Calu3 (cell line): ENCODE measurements around the gene KCNG1. TPM values are rescaled to one million over a fixed set of nuclear protein-coding genes. Genes with fewer than 3 reads are reported as not detected.

Source experiments
- BruUV-seq: library from RNA; stranded (reverse); fragments of 400-500 nt; replicated peaks from 2 replicates; lab custom pipeline; 2021; lab: Mats Ljungman, UMichigan
- CTCF ChIA-PET: fragments of 300-600 bp; sonication (Branson Sonifier 250); formaldehyde crosslinking; loops from one replicate; lab custom pipeline; 2022; ENCODE audit warnings: antibody characterized with exemption; lab: Charles Lee
- DNase-seq: peaks from one replicate; pipeline ENCODE4 v3.0.0; 2022
- H3K27ac Mint-ChIP-seq: one replicate; pipeline ENCODE4 v1.8.0; 2022; ENCODE audit warnings: mixed read lengths; ENCODE audit not compliant: unreplicated experiment
- H3K27me3 Mint-ChIP-seq: one replicate; pipeline ENCODE4 v1.8.0; 2022; ENCODE audit warnings: mixed read lengths; ENCODE audit not compliant: unreplicated experiment
- H3K36me3 Mint-ChIP-seq: one replicate; pipeline ENCODE4 v1.8.0; 2022; ENCODE audit warnings: mild to moderate bottlenecking, moderate library complexity, mixed read lengths; ENCODE audit not compliant: insufficient read depth, unreplicated experiment
- H3K4me1 Mint-ChIP-seq: one replicate; pipeline ENCODE4 v1.8.0; 2022; ENCODE audit warnings: mild to moderate bottlenecking, low read depth, mixed read lengths; ENCODE audit not compliant: unreplicated experiment
- H3K4me3 Mint-ChIP-seq: one replicate; pipeline ENCODE4 v1.8.0; 2022; ENCODE audit warnings: mild to moderate bottlenecking, low read depth, moderate library complexity, mixed read lengths; ENCODE audit not compliant: unreplicated experiment
- H3K9me3 Mint-ChIP-seq: one replicate; pipeline ENCODE4 v1.8.0; 2022; ENCODE audit warnings: low read depth, mixed read lengths; ENCODE audit not compliant: unreplicated experiment
- intact Hi-C: fragments of 100-400 bp; cut with micrococcal nuclease; formaldehyde crosslinking; loops from one replicate; pipeline ENCODE4 v1.10.0; 2022; ENCODE audit not compliant: unreplicated experiment
- total RNA-seq: library from RNA; stranded (reverse); gene quantifications from 2 replicates; pipeline ENCODE4 v1.2.3, GENCODE V29; 2022
- TF ChIP-seq, protein P1 (sequence below): fragments of 200-600 bp; IDR thresholded peaks from one replicate; pipeline ENCODE4 v1.8.0; 2022; ENCODE audit warnings: antibody characterized with exemption; ENCODE audit not compliant: unreplicated experiment

KCNG1 gene
- total RNA-seq, 1 experiment from 2014 or later, result 3.9 TPM

DNA sequence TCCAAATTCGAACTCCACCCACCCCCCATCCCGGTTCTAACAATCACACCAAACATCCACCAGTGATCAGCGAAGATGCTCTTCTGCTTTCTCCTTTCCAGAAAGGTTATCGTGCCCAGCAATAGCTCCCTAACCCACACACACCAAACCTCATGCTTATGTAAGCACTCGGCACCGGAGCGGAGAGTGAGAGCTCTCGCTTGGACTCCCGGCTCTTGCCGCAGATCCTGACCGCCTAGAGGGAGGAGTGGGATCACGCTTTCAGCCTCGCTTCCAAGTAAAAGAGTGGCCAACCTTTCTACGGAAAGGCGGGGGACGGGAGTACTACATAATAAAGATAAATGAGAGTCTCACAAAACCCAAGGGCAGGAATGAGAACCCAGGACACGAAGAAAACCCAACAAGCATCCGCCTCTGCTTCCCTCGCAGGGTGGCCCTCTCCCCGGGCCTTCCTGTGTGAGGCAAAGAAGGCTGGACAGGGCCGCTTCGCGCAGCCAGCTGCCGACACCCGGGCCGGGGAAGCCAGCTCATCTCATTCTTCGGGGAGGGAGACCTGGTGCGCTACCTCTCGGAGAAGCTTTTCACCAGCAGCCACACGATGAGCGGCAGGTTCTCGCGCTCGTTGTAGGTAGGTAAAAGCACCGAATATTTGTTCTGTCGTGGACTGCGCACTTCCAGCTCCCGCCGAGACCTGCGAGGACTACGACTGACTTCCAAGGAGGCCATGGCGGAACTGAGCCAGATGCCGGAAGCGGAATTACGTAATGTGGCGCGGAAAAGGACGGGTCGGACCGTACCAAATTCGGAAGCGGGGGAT is 64.9 kb downstream of the KCNG1 start, which contains the start of gene DPM1:
TSS of gene DPM1 (minus strand) at position 735 of the 817 bp plus-strand sequence. CDS start at position 726, 9 bp downstream.
- Mint-ChIP-seq H3K27me3 (no peaks in the 10 kb centered on the region), H3K9me3 (no peaks in the 10 kb centered on the region), H3K4me1 (peaks cover 24% of the 10 kb centered on the region), H3K27ac (peak within 1 kb of the TSS; percentile 99), H3K36me3 (peaks cover 92% of the 10 kb centered on the region), H3K4me3 (peak within 1 kb of the TSS; percentile 100)
- intact Hi-C loops, result loop anchor here (5.0 kb wide), 1 partner anchor 141 kb away; no protein-coding TSS in a partner anchor
- no TSS peak for BruUV-seq
- TF ChIP-seq, protein P1, sequence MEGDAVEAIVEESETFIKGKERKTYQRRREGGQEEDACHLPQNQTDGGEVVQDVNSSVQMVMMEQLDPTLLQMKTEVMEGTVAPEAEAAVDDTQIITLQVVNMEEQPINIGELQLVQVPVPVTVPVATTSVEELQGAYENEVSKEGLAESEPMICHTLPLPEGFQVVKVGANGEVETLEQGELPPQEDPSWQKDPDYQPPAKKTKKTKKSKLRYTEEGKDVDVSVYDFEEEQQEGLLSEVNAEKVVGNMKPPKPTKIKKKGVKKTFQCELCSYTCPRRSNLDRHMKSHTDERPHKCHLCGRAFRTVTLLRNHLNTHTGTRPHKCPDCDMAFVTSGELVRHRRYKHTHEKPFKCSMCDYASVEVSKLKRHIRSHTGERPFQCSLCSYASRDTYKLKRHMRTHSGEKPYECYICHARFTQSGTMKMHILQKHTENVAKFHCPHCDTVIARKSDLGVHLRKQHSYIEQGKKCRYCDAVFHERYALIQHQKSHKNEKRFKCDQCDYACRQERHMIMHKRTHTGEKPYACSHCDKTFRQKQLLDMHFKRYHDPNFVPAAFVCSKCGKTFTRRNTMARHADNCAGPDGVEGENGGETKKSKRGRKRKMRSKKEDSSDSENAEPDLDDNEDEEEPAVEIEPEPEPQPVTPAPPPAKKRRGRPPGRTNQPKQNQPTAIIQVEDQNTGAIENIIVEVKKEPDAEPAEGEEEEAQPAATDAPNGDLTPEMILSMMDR, result no peak
- CTCF ChIA-PET, result interaction anchor here (0.6 to 1.8 kb wide), 14 partner anchors 13 to 985 kb away, joined by 3 to 10 read pairs (median 4); partner anchors contain the start of genes ADNP and BCAS4
- DNase-seq, result peak; percentile 93

DNA sequence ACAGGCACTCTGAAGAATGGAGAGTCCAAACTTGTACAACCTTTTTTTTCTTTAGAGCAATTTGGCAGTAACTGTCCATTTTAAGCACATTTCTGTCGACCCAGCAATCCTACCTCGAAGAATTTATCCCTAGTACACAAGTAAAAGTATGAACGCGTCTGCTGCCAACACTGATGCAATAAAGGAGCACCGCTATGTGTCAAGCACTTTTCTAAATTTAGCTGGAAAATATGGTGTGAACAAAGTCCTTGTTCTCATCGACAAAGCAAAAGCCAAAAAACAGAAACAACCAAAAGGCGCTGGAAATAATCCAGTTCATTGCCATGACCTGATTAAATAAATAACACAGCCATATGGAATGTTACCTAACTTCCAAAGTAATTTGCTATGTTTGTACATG is 65.6 kb downstream of the KCNG1 start:
- TF ChIP-seq, protein P1, result no peak

DNA sequence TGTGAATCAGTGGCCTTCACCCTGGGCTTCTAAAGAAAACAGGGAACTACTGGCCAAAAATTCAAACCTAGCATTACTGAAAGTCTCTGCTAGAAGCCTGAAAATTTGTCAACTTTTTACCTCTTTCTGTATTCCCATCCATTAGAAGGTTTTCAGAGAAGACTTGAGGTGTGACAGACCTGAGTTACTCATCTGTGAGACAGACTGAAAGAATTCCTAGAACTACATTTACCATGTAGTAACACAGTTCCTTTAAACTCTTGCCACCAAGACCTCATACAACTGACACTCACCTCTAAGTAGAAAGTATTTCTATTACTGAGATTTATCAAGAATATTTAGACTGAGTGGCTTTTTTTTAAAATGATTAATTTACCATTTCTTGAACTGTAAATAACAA is 69.1 kb downstream of the KCNG1 start:
- no peaks in the 10 kb centered on the region for H3K27me3 Mint-ChIP-seq
- H3K27ac Mint-ChIP-seq, result no peak overlapping the region
- no peak for DNase-seq
- H3K4me3 Mint-ChIP-seq, result no peak overlapping the region
- CTCF ChIA-PET, result no interaction called here
- TF ChIP-seq, protein P1, result no peak
- H3K4me1 Mint-ChIP-seq, result peaks cover 33% of the 10 kb centered on the region
- intact Hi-C loops, result no loop called here
- H3K9me3 Mint-ChIP-seq, result no peaks in the 10 kb centered on the region
- no TSS peak for BruUV-seq
- peaks cover 86% of the 10 kb centered on the region for H3K36me3 Mint-ChIP-seq

More for the DNA sequence above, 65.6 kb downstream of the KCNG1 start:
- H3K36me3 Mint-ChIP-seq, result peaks cover 85% of the 10 kb centered on the region
- H3K4me3 Mint-ChIP-seq, result peak overlapping the region; percentile 100
- peak overlapping the region; percentile 99 for H3K27ac Mint-ChIP-seq
- BruUV-seq, result no TSS peak
- peaks cover 24% of the 10 kb centered on the region for H3K4me1 Mint-ChIP-seq
- no peaks in the 10 kb centered on the region for H3K27me3 Mint-ChIP-seq
- H3K9me3 Mint-ChIP-seq, result no peaks in the 10 kb centered on the region
- CTCF ChIA-PET, result interaction anchor here (1.0 to 1.8 kb wide), 6 partner anchors 25 to 164 kb away, joined by 4 to 10 read pairs (median 6); partner anchors contain the start of genes ADNP and BCAS4
- DNase-seq, result no peak
- intact Hi-C loops, result loop anchor here (5.0 kb wide), 1 partner anchor 140 kb away; no protein-coding TSS in a partner anchor

Other genes with a start within 250 kb of the KCNG1 start
- gene BCAS4, start 228.0 kb downstream of the KCNG1 start, total RNA-seq, result 11.3 and 13.5 TPM in 2 replicates
- gene ADNP, start 91.7 kb downstream of the KCNG1 start, total RNA-seq, result 91.8 and 103 TPM in 2 replicates
- gene DPM1, start 64.6 kb downstream of the KCNG1 start, total RNA-seq, result 87.3 and 89.1 TPM in 2 replicates
- gene MOCS3, start 64.3 kb downstream of the KCNG1 start, total RNA-seq, result 13.2 and 15.4 TPM in 2 replicates